Left ventricle myocardium superior (tissue), 1 donor: Measurements from ENCODE around the gene FAM83F. TPM values are rescaled to one million over a fixed set of nuclear protein-coding genes. Genes with fewer than 3 reads are reported as not detected.

Experiments used
- ATAC-seq: fragments of 200-7000 bp; cut with Tn5 transposase; one replicate; pipeline ENCODE4 v1.9.1; 2020; ENCODE audit warnings: mild to moderate bottlenecking, moderate library complexity
- DNase-seq: peaks from one replicate; pipeline ENCODE4 v3.0.0-alpha.2; 2020
- intact Hi-C: fragments of 100-400 bp; cut with micrococcal nuclease; formaldehyde crosslinking; loops from one replicate; pipeline ENCODE4 v1.11.0; 2022
- total RNA-seq: library from RNA; stranded (reverse); fragmentation: NEBNext Ultra II Directional; extraction: Animal tissue kit (Norgen Biotek cat#: 25700); gene quantifications from one replicate; pipeline ENCODE4 v1.2.1, GENCODE V29; 2021
- donor health status: DM: no; HTN: yes; CAD: no; lungs with severe emphysema.

FAM83F gene
- total RNA-seq, 1 donor from 2014 or later: 5.2 TPM

DNA sequence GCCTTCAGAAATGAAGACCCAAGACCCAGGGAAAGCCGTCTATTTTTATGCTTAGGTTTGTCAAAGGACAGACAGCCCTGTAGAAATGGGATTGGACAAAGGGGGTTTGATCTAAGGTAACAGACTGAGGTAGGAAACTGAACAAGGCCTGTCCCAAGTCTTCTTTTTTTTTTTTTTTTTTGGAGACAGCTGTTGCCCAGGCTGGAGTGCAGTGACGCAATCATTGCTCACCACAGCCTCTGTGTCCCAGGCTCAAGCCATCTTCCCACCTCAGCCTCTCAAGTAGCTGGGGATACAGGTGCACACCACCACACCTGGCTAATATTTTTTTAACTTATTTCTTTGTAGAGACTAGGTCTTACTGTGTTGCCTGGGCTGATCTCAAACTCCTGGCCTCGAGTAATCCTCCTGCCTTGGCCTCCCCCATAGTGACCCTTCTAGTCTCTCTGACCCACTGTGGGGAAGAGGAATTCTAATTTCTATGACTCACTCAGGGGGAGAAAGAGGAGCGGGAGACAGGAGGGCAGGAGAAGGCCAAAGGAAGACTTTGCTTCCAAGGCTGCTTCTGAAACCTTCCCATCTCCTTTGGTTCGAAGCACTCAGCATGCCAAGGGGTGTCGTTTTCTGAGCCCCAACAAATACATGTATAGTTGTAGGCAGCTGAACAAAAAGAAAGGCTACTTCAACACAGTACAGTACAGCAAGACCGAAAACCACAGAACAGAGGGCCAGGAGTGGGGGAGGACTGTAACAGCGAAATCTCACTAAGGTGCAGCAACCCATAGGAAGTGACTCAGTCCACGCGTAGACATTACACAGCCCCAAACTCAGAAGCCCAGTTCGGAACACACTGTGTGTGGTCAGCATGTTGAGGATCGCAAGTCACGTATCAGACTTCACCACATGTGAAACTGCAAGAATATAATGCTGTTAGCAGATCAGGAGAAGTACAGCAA lies 33.7 kb upstream of the FAM83F start:
- DNase-seq (no peak), ATAC-seq (peak; percentile 33)
- intact Hi-C loops: no loop called here

DNA sequence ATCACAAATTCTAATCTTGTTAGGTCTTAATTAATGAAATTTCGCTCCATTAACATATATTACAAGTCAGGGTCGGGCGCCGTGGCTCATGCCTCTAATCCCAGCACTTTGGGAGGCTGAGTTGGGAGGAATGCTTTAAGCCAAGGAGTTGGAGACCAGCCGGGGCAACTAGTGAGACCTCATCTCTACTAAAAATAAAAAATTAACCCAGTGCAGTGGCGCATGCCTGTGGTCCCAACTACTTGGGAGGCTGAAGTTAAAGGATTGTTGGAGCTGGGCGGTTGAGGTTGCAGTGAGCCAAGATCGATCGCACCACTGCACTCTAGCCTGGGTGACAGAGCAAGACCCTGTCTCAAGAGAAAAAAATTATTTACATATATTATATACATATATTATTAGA lies 32.7 kb upstream of the FAM83F start:
- intact Hi-C loops: no loop called here
- DNase-seq (no peak), ATAC-seq (no peak)

DNA sequence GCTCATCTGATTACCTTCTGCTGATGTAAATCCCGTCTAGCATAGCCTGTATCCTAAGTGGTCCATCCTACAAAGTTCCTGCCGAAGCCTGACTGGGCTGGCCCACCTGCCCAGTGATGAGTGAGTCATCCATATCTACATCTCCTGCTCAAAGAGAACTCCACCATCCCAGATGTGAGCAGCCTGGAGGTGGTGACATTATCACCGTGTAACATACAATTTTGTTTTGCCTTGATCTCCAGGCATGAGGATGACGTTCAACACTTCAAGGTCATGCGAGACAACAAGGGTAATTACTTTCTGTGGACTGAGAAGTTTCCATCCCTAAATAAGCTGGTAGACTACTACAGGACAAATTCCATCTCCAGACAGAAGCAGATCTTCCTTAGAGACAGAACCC lies 29.0 kb upstream of the FAM83F start:
- intact Hi-C loops: no loop called here
- no peak for ATAC-seq

DNA sequence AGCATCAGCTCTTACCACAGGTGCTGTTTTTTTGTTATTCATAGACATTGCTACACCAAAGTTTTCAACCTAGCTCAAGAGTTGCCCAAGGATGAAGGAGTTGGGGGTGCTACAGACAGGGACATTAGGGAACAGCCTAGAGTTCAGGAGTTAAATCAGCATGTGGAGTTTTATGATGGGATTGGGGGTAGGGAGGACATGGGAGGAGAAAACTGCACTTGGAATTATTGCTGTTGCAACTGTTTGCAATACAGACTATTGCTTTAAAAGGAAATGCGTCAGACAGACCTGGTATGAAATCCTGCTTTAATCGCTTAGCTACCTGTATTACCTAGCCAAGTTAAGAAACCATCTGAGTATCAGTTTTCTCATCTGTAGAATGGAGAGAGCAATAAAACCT lies 28.3 kb upstream of the FAM83F start:
- ATAC-seq (no peak), DNase-seq (no peak)
- intact Hi-C loops: no loop called here

More for the DNA sequence above, 29.0 kb upstream of the FAM83F start:
- no peak for DNase-seq

DNA sequence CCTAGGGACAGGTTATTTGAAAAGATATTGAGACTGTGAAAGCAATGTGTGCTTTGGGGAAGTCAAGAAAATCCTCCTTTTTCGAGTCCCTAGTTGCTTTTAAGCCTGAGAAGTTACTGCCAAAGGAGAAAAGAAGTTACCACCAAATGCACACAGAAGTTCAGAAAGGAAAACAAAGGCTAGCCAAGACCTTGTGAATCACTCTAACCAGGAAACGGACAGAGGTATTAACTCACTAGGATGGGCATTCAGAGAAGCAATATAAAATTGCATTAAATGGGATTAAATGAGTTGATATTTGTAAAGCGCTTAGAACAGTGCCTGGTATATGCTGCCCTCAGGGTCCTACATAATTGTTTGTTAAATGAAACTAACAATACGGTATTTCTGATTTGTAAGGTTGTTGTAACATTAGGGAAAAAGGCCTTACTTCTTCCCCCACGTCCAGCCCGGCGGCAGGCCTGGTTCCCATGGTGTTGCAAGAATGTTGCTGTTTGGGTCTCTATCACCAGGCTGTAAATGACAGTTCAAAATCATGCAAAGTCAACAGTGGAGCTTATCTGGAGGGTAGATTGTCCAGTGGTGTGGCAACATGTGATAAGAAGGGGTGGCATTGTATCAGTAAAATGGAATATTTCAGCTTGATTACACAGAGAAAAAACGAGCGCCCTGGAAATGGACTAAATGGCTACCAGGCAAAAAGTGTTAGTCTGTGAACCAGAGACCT lies 27.5 kb upstream of the FAM83F start:
- intact Hi-C loops: no loop called here
- no peak for ATAC-seq
- DNase-seq: no peak

DNA sequence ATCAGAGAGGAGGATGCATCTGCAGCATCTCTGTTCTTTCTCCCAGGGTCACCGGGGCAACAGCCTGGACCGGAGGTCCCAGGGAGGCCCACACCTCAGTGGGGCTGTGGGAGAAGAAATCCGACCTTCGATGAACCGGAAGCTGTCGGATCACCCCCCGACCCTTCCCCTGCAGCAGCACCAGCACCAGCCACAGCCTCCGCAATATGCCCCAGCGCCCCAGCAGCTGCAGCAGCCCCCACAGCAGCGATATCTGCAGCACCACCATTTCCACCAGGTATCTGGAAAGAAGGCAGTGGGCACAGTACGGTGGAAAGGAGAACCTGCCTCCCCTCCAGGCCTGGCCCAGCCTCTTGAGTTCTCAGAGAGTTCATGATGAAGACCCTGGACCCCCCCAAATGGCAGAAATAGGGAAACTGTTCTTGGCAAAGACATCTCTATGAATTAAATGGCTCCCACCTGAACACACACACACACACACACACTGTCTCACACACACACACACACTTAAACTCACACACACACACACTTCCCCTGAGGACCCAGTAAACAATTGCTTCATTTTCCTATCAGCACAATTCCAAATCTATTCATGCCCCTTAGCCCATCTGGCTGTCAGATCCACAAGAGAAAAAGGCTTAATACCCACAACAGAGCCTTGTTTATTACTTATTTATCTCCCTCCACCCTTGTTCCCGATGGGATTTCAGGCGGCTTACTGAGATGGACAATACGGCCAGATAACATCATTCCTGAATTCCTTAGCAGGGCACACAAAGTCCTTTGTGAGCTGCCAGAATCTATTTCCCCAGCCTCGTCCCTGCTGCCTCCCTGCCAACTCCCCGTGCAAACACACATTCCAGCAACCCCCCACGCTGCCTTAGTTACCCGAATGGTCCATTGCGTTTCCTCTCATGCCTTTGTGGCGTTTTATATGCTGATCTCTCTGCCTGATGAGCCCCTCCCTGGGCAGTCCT lies 26.5 kb upstream of the FAM83F start:
- ATAC-seq (peak; percentile 89), DNase-seq (peak; percentile 46)
- intact Hi-C loops: no loop called here

DNA sequence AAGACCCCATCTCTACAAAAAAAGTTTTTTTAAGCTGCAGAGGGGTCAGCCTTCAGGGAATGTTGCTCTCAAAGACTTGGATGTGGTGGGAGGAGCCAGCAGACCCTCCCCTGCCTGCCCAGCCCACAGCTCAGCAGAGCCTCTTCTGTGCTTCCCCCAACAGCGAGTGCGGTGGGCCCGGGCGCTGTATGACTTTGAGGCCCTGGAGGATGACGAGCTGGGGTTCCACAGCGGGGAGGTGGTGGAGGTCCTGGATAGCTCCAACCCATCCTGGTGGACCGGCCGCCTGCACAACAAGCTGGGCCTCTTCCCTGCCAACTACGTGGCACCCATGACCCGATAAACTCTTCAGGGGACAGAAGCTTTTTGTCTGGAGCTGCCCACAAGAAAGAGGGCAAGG lies 24.0 kb upstream of the FAM83F start:
- DNase-seq (no peak), ATAC-seq (no peak)
- intact Hi-C loops: no loop called here

DNA sequence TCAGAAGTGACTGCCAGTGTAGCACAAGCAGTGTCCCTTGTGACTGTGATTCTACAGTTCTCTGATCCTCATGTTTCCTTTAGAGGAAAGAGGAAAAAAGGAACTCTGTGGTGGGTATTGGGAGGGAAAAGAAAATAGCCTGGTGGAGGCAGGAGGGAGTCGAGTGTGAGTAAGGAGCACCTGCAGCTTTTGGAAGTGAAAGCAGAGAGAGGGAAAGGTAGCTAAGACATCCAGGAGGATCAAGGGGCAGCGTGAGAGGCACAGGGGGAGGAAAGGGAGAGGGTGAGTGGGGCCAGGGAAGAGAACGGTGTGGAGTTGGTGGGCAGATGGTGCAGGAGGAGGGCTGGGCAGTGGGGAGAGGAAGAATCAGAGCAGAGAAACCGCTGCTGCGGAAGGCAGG lies 22.1 kb upstream of the FAM83F start:
- intact Hi-C loops: no loop called here
- ATAC-seq: no peak
- no peak for DNase-seq

DNA sequence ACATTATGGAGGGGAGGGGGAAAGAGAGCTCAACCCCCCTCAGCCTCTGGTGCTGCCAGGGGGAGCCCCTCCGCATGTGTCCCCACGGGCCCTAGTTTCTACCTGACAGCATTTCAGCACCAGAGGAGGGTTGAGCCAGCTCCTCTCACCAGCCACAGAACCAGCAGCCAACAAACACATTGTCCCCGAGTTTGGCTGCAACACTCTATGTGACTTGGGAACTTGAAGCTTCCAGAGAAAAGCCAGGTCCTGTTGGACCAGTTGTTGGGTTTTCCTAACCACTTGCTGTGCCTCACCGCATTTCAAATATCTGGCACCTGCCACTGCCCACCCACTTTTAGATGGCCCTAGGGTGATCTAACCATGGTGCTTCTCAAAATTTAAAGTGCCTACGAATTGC lies 21.1 kb upstream of the FAM83F start:
- intact Hi-C loops: no loop called here
- ATAC-seq (peak; percentile 46), DNase-seq (no peak)

DNA sequence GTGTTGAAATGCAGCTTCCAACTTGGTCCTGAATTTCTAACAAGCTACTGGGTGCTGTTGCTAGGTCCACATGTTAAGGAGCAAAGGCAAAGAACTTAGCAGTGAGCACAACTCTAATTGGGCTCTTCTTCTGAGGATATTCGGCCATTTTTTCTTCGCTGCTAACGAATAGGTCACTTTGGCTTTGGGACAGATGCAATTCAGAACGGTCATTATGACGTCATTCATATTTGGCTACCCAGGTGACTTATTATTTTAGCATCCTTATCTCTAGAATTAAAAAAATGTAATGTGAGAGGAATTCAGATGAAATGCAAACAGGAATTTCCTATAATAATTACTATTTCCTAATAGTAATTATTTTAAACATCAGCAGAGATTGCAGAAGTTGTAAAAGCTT lies 20.7 kb upstream of the FAM83F start:
- ATAC-seq: no peak
- intact Hi-C loops: no loop called here
- DNase-seq: no peak

DNA sequence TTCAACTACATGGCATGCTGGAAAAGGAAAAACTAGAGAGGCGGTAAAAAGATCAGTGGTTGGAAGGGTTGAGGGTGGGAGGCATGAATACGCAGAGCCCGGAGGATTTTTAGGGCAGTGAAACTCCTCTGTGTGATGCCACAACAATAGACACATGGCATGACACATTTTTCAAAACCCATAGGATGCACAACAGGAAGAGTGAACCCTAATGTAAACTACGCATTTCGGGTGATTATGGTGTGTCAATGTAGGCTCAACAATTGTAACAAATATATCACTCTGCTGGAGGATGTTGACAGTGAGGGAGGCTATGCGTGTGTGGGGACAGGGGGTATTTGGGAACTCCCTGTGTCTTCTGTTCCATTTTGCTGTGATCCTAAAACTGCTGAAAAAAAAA lies 15.7 kb upstream of the FAM83F start:
- DNase-seq (no peak), ATAC-seq (no peak)
- intact Hi-C loops: no loop called here

DNA sequence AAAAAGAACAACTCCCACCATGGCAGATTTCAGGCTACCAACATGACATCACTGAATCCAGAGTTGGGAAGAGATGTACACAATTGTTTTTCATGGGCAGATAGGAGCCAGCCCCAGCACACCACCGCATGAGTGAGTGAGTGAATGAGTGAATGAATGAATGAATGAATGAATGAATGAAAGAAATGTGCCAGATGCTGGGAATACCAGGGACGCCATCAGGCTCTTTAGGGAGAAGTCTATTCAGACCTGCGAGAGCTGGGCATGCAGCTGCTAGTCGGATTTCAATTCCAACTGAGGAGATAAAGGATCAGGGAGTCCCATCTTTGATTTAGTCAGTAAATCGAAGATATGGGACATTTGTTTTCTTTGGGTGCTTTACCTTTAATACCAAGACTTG lies 15.3 kb upstream of the FAM83F start:
- DNase-seq: no peak
- ATAC-seq: no peak
- intact Hi-C loops: no loop called here

DNA sequence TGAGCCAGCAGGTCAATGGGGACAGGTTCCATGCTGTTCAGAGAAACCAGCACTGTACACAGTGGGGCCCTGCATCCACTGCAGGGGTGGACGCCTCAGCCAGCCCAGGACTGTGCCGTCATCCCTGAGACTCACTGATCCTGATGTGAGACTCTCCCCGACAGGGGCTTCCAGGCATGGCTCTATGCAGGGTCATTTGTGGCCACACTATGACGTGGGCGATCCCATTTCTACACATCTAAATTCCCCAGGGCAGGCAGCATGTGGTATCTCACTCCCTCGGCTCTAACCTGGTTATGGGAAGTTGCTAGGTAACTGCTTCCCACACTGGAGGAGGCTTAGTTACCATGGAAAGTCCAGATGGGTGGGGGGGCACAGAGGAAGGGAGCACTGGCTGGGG lies 14.2 kb upstream of the FAM83F start:
- intact Hi-C loops: no loop called here
- no peak for DNase-seq
- ATAC-seq: no peak

DNA sequence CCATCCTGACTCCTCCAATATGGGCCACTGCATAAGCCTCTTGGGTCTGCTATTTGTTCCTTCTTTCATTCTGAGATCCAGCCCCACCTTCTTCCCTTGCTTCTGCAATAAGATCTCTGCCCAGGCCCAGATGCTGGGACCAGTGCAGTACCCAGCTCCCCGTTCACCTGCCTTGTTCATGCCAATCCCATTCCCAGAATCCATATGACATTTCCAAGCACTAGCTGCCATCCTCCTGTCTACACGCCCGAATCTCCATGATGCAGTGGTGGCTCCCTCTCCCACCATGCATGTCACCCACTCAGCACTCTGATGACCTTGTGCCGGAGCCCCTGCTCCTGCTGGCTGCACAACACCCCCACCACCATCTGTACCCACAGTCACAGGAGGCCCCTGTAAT lies 11.4 kb upstream of the FAM83F start:
- intact Hi-C loops: no loop called here
- DNase-seq: no peak
- no peak for ATAC-seq

DNA sequence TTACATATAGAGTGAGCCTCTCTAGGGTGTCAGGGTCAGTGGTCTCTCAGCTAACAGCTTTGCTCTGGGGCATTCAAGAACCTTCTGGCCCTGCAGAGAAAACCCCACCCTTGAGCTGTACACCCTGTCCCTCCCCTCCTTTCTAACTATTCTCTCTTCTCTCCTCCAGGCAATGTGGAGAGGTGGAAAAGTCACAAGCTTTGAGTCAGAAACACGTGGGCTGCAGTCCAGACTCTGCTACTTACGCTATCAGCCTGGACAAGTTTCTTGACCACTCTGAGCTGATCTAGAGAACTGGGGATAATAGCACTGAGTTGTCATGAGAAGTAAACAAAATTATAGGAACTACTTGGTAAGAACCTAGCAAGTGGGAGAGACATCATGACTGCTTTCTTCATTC lies 10.7 kb upstream of the FAM83F start:
- intact Hi-C loops: no loop called here
- DNase-seq (no peak), ATAC-seq (peak; percentile 33)

DNA sequence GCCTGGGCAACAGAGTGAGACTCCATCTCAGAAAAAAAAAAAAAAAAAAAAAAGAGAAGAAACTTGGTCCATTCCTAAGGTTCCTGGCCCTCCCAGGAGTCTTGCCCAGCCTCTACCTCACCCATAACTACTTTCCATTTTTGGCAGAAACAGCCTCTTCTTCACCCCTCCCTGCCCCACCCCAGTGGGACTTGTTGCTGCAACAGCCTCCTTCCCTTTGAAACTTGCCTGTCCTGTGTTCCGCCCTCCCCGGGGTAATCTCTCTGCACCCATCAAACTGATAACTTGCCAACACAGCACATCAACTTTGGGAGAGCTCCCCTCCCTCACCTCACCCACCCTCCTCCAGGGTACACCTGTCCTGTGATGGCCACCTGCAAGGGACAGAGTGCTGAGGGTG lies 10.0 kb upstream of the FAM83F start:
- intact Hi-C loops: no loop called here
- DNase-seq (no peak), ATAC-seq (no peak)

DNA sequence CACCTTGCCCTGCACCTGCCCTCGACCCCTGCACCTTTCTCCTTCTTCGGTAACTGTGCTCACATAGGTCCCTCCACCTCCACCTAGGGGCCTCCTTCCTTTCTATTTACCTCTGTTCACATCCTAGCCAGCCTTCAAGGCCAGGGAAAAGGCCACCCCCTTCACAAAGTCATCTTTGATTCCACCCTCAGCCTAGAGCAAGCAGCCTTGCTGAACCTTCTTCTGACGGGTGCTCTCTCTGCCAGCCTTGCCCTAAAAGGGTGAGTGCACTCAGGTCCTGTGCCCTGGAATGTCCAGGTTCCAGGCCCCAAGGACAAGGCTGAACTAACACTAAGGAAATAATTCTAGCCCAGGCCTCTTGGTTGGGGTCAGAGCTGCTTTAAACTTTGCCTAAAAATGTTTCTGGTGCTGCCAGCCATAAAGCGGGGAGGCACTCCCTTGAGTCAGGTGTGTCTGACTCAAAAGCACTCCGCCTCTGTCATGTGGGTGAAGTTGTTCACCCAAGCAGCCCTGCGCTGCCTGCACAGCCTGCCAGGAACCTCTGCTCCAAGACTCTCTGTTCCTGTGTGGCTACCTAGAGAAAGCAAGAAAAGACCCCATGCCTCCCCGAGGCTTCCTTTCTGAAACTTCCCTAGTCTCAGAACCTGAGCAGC lies 9.2 kb upstream of the FAM83F start:
- DNase-seq: no peak
- intact Hi-C loops: no loop called here

DNA sequence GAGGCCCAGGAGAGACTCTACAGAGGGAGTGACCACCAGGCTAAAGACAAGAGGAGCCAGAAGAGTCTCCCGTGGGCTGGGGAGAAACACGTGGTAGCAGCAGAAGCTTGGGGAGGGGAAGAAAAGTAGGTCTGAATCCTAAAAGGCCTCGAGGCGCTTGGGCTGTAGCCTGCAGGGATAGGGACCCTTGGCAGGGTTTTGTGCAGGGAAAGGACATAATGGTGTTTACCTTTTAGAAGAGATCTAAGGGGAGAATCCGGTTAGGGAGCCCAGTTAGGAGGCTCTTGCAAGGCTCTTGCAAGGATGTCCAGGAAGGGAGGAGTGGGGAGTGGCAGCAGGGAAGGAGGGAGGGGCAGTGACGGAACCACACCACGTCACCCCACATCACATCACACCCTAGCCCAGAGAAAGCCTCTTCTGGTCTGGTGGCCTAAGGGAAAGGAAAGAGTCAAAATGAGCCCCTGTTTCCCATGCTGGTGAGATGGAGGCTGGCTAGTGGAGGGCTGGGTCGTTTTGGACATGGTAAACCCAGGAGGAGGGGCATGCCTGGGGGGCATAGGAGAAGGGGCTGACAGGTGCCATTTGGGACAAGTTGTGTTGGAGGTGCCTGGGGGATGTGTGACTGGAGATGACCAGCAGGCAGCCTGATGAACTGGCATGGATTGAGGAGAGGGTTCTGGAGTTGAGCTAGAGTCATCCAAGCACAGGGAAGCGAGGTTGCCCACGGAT lies 6.2 kb upstream of the FAM83F start:
- no peak for ATAC-seq
- intact Hi-C loops: no loop called here

More for the DNA sequence above, 9.2 kb upstream of the FAM83F start:
- no peak for ATAC-seq

More for the DNA sequence above, 6.2 kb upstream of the FAM83F start:
- no peak for DNase-seq
